ENCODE measurements around the gene CLDN14. TPM values are rescaled to one million over a fixed set of nuclear protein-coding genes. Genes with fewer than 3 reads are reported as not detected.

The CLDN14 gene
- total RNA-seq, 1 donor from 2014 or later: not detected

DNA sequence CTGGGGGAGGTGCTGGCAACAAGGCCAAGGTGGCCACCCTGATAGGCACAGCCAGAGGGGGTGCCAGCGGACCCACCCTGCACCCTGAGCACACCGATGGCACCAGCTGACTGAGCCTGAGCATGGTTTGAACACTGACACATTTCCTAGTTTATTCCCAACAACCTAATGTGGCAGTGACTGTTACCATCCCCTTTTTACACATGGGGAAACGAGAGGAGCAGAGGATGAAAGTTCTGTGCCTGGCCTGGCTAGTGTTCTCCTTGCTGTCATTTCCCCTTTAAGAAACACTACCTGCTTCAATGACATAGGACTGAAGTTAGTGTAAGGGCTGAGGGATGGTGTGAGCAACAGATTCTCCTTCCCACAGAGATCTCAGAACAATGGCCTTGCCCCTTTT is 15.3 kb downstream of the CLDN14 start:
- peaks cover 7% of the 10 kb centered on the region for H3K36me3 Mint-ChIP-seq (ENCODE audit: low read depth, unreplicated experiment)
- H3K9ac ChIP-seq (ENCODE audit: low read length): no peak overlapping the region
- no peaks in the 10 kb centered on the region for H3K36me3 ChIP-seq (ENCODE audit: insufficient read depth, low read length)
- H3K79me2 ChIP-seq (ENCODE audit: insufficient read depth, low read length): peaks cover 8% of the 10 kb centered on the region
- H3K27ac Mint-ChIP-seq (ENCODE audit: unreplicated experiment): no peak overlapping the region
- H3K9me3 ChIP-seq (ENCODE audit: insufficient read depth, low read depth, low read length): no peaks in the 10 kb centered on the region
- peaks cover 3% of the 10 kb centered on the region for H3K27me3 Mint-ChIP-seq (ENCODE audit: low read depth, unreplicated experiment)
- no peak for DNase-seq (ENCODE audit: low read depth)
- peaks cover 16% of the 10 kb centered on the region for H3K4me1 Mint-ChIP-seq (ENCODE audit: low read depth, unreplicated experiment)
- FAIRE-seq: no peak
- peaks cover 17% of the 10 kb centered on the region for H3K4me1 ChIP-seq (ENCODE audit: insufficient read depth, low read length)
- no peak for TF ChIP-seq EZH2 (IDR thresholded peaks at IDR 0.05; ENCODE audit: insufficient read depth, low read length)
- no peak for TF ChIP-seq CTCF (IDR thresholded peaks at IDR 0.05; ENCODE audit: insufficient read depth, low read depth, low read length)
- no peak overlapping the region for H3K4me3 ChIP-seq (ENCODE audit: insufficient read depth, low read depth, low read length)
- H4K20me1 ChIP-seq (ENCODE audit: insufficient read depth, low read length): no peaks in the 10 kb centered on the region
- no peak overlapping the region for H3K4me2 ChIP-seq (ENCODE audit: low read length)
- H3K27me3 ChIP-seq (ENCODE audit: insufficient read depth, low read length): no peaks in the 10 kb centered on the region
- peaks cover 2% of the 10 kb centered on the region for H3K9me3 Mint-ChIP-seq (ENCODE audit: unreplicated experiment)
- no peak overlapping the region for H2AFZ ChIP-seq (ENCODE audit: low read depth, low read length)
- no peak overlapping the region for H3K4me3 Mint-ChIP-seq (ENCODE audit: unreplicated experiment)
- no peak overlapping the region for H3K27ac ChIP-seq (ENCODE audit: low read depth, low read length)

- no peak for TF ChIP-seq CTCF (IDR thresholded peaks at IDR 0.05; ENCODE audit: insufficient read depth, low read depth, low read length)
- no peak for TF ChIP-seq EZH2 (IDR thresholded peaks at IDR 0.05; ENCODE audit: insufficient read depth, low read length)
- Mint-ChIP-seq H3K36me3 (ENCODE audit: low read depth, unreplicated experiment) (peaks cover 7% of the 10 kb centered on the region), H3K9me3 (ENCODE audit: unreplicated experiment) (peaks cover 2% of the 10 kb centered on the region), H3K27ac (ENCODE audit: unreplicated experiment) (no peak overlapping the region), H3K27me3 (ENCODE audit: low read depth, unreplicated experiment) (peaks cover 3% of the 10 kb centered on the region), H3K4me1 (ENCODE audit: low read depth, unreplicated experiment) (peaks cover 16% of the 10 kb centered on the region), H3K4me3 (ENCODE audit: unreplicated experiment) (no peak overlapping the region)
- no peak for FAIRE-seq
- H2AFZ ChIP-seq (ENCODE audit: low read depth, low read length): no peak overlapping the region
- H3K4me3 ChIP-seq (ENCODE audit: insufficient read depth, low read depth, low read length): no peak overlapping the region
- no peaks in the 10 kb centered on the region for H3K36me3 ChIP-seq (ENCODE audit: insufficient read depth, low read length)
- DNase-seq (ENCODE audit: low read depth): no peak
- no peaks in the 10 kb centered on the region for H4K20me1 ChIP-seq (ENCODE audit: insufficient read depth, low read length)
- no peaks in the 10 kb centered on the region for H3K27me3 ChIP-seq (ENCODE audit: insufficient read depth, low read length)
- H3K27ac ChIP-seq (ENCODE audit: low read depth, low read length): no peak overlapping the region
- H3K9ac ChIP-seq (ENCODE audit: low read length): no peak overlapping the region
- H3K4me1 ChIP-seq (ENCODE audit: insufficient read depth, low read length): peaks cover 19% of the 10 kb centered on the region
- H3K4me2 ChIP-seq (ENCODE audit: low read length): no peak overlapping the region
- peaks cover 8% of the 10 kb centered on the region for H3K79me2 ChIP-seq (ENCODE audit: insufficient read depth, low read length)
- H3K9me3 ChIP-seq (ENCODE audit: insufficient read depth, low read depth, low read length): no peaks in the 10 kb centered on the region
Observed at GRCh38 chr21:36463991-36464390, 15.9 kb downstream of the CLDN14 start.

DNA sequence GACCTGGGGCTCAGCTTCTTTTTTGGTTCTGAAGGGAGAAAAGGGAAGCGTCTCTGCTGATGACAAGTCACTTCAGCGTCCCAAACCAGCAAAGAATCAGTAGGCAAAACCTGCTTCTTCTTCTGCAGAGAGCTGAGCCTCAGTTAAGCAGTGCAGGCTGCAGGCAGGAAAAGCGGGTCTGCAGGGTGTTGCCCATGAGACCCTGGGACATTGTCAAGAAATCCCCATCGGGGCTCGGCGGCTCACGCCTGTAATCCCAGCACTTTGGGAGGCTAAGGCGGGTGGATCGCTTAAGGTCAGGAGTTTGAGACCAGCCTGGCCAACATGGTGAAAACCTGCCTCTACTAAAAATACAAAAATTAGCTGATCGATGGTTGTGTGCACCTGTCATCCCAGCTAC is 16.7 kb downstream of the CLDN14 start:
- H4K20me1 ChIP-seq (ENCODE audit: insufficient read depth, low read length): no peaks in the 10 kb centered on the region
- no peak overlapping the region for H2AFZ ChIP-seq (ENCODE audit: low read depth, low read length)
- H3K79me2 ChIP-seq (ENCODE audit: insufficient read depth, low read length): peaks cover 8% of the 10 kb centered on the region
- H3K4me1 ChIP-seq (ENCODE audit: insufficient read depth, low read length): peaks cover 19% of the 10 kb centered on the region
- no peaks in the 10 kb centered on the region for H3K9me3 ChIP-seq (ENCODE audit: insufficient read depth, low read depth, low read length)
- H3K9ac ChIP-seq (ENCODE audit: low read length): no peak overlapping the region
- no peak overlapping the region for H3K4me3 Mint-ChIP-seq (ENCODE audit: unreplicated experiment)
- DNase-seq (ENCODE audit: low read depth): no peak
- no peaks in the 10 kb centered on the region for H3K27me3 ChIP-seq (ENCODE audit: insufficient read depth, low read length)
- no peak overlapping the region for H3K4me2 ChIP-seq (ENCODE audit: low read length)
- H3K27ac Mint-ChIP-seq (ENCODE audit: unreplicated experiment): no peak overlapping the region
- H3K9me3 Mint-ChIP-seq (ENCODE audit: unreplicated experiment): peaks cover 2% of the 10 kb centered on the region
- no peak overlapping the region for H3K27ac ChIP-seq (ENCODE audit: low read depth, low read length)
- no peak for FAIRE-seq
- peaks cover 7% of the 10 kb centered on the region for H3K36me3 Mint-ChIP-seq (ENCODE audit: low read depth, unreplicated experiment)
- H3K4me1 Mint-ChIP-seq (ENCODE audit: low read depth, unreplicated experiment): peaks cover 17% of the 10 kb centered on the region
- H3K36me3 ChIP-seq (ENCODE audit: insufficient read depth, low read length): no peaks in the 10 kb centered on the region
- H3K27me3 Mint-ChIP-seq (ENCODE audit: low read depth, unreplicated experiment): peaks cover 3% of the 10 kb centered on the region
- no peak overlapping the region for H3K4me3 ChIP-seq (ENCODE audit: insufficient read depth, low read depth, low read length)
- TF ChIP-seq CTCF (IDR thresholded peaks at IDR 0.05; ENCODE audit: insufficient read depth, low read depth, low read length) (no peak), EZH2 (IDR thresholded peaks at IDR 0.05; ENCODE audit: insufficient read depth, low read length) (no peak)

Data from astrocyte (in vitro differentiated cells and primary cell).